WTC11 (cell line): ENCODE measurements around the gene TMEM45B. TPM values are rescaled to one million over a fixed set of nuclear protein-coding genes. Genes with fewer than 3 reads are reported as not detected.

Experiments
- ATAC-seq: fragments of 200-7000 bp; cut with Tn5 transposase; 2 replicates; pipeline ENCODE4 v1.10.0; 2021; ENCODE audit warnings: mild to moderate bottlenecking, moderate library complexity
- CTCF ChIA-PET: fragments of 300-600 bp; sonication (Branson Sonifier 250); formaldehyde crosslinking; loops from one replicate; lab custom pipeline; 2021; ENCODE audit warnings: antibody characterized with exemption; lab: Charles Lee
- POLR2A ChIA-PET: fragments of 350-600 bp; sonication (Branson Sonifier 250); formaldehyde crosslinking; loops from one replicate; lab custom pipeline; 2021; ENCODE audit warnings: antibody characterized with exemption; lab: Charles Lee
- DNase-seq: peaks from one replicate; pipeline ENCODE4 v3.0.0; 2021; ENCODE audit warnings: low spot score
- H3K27ac Mint-ChIP-seq: 2 replicates; pipeline ENCODE4 v1.8.0; 2021; ENCODE audit warnings: mixed read lengths
- H3K27me3 Mint-ChIP-seq: 2 replicates; pipeline ENCODE4 v1.8.0; 2021; ENCODE audit warnings: low read depth, mild to moderate bottlenecking, moderate library complexity, mixed read lengths
- H3K36me3 Mint-ChIP-seq: 2 replicates; pipeline ENCODE4 v1.8.0; 2021; ENCODE audit warnings: mixed read lengths
- H3K4me1 Mint-ChIP-seq: 2 replicates; pipeline ENCODE4 v1.8.0; 2022; ENCODE audit warnings: mixed read lengths
- H3K4me3 Mint-ChIP-seq: 2 replicates; pipeline ENCODE4 v1.8.0; 2021; ENCODE audit warnings: mild to moderate bottlenecking, moderate library complexity, mixed read lengths
- H3K9me3 Mint-ChIP-seq: 2 replicates; pipeline ENCODE4 v1.8.0; 2021; ENCODE audit warnings: mixed read lengths
- CDX4 ChIP-seq: fragments of 250-450 bp; sonication (Bioruptor Pico); IDR thresholded peaks from 2 replicates; pipeline ENCODE4 v1.9.0; 2021; ENCODE audit warnings: moderate library complexity, mild to moderate bottlenecking, inconsistent platforms, borderline replicate concordance
- E2F5 ChIP-seq: sonication (generic); formaldehyde crosslinking; IDR thresholded peaks from 2 replicates; pipeline ENCODE4 v1.8.1; 2022; ENCODE audit warnings: mild to moderate bottlenecking, moderate library complexity, missing genetic modification reagents
- GABPB1 ChIP-seq: sonication (generic); formaldehyde crosslinking; IDR thresholded peaks from 2 replicates; pipeline ENCODE4 v1.8.1; 2023; ENCODE audit warnings: mild to moderate bottlenecking, missing genetic modification reagents
- IRF1 ChIP-seq: sonication (generic); formaldehyde crosslinking; IDR thresholded peaks from 2 replicates; pipeline ENCODE4 v1.8.0; 2023; ENCODE audit warnings: missing genetic modification reagents
- MXD4 ChIP-seq: fragments of 250-450 bp; sonication (Bioruptor Pico); IDR thresholded peaks from 2 replicates; pipeline ENCODE4 v1.8.0; 2021; ENCODE audit warnings: mild to moderate bottlenecking, moderate library complexity, borderline replicate concordance
- NFE2L1 ChIP-seq: sonication (generic); formaldehyde crosslinking; IDR thresholded peaks from 2 replicates; pipeline ENCODE4 v1.8.1; 2023; ENCODE audit warnings: missing genetic modification reagents
- NR3C1 ChIP-seq: sonication (generic); formaldehyde crosslinking; conservative IDR thresholded peaks from 2 replicates; pipeline ENCODE4 v1.8.1; 2023; ENCODE audit warnings: low read depth, mild to moderate bottlenecking, missing genetic modification reagents
- TEAD4 ChIP-seq: sonication (generic); formaldehyde crosslinking; IDR thresholded peaks from 2 replicates; pipeline ENCODE4 v1.8.0; 2022; ENCODE audit warnings: mild to moderate bottlenecking, missing genetic modification reagents
- TP53 ChIP-seq: sonication (generic); formaldehyde crosslinking; IDR thresholded peaks from 2 replicates; pipeline ENCODE4 v1.8.1; 2023; ENCODE audit warnings: mild to moderate bottlenecking, missing genetic modification reagents
- ZBTB21 ChIP-seq: sonication (generic); formaldehyde crosslinking; IDR thresholded peaks from 2 replicates; pipeline ENCODE4 v1.8.1; 2023; ENCODE audit warnings: mild to moderate bottlenecking, missing genetic modification reagents, borderline replicate concordance
- ZNF423 ChIP-seq: fragments of 250-450 bp; sonication (Bioruptor Pico); IDR thresholded peaks from 2 replicates; pipeline ENCODE4 v2.1.2; 2022; ENCODE audit warnings: mild to moderate bottlenecking, moderate library complexity
- ZNF425 ChIP-seq: fragments of 250-450 bp; sonication (Bioruptor Pico); conservative IDR thresholded peaks from 2 replicates; pipeline ENCODE4 v1.9.0; 2021; ENCODE audit warnings: mild to moderate bottlenecking
- total RNA-seq: library from RNA; stranded (reverse); gene quantifications from 3 replicates; pipeline ENCODE4 v1.2.3, GENCODE V29; 2021

Gene TMEM45B
- total RNA-seq, 1 experiment from 2014 or later = 0.59 TPM

GRCh38 chr11:129849447-129850130 is 33.9 kb downstream of the TMEM45B start:
- CTCF ChIA-PET = no interaction called here
- no peaks in the 10 kb centered on the region for H3K27me3 Mint-ChIP-seq
- no peak overlapping the region for H3K27ac Mint-ChIP-seq
- no peaks in the 10 kb centered on the region for H3K36me3 Mint-ChIP-seq
- ATAC-seq (0 out of 2 replicates have a peak, but pooled peaks have one; percentile 26), DNase-seq (no peak)
- H3K4me3 Mint-ChIP-seq = no peak overlapping the region
- no peaks in the 10 kb centered on the region for H3K9me3 Mint-ChIP-seq
- TF ChIP-seq ZNF423 (CRISPR knock-in tag) (no peak), CDX4 (CRISPR knock-in tag) (no peak), NR3C1 (CRISPR knock-in tag) (no peak), MXD4 (CRISPR knock-in tag) (no peak), IRF1 (CRISPR knock-in tag) (no peak), TEAD4 (no peak)
- POLR2A ChIA-PET = interaction anchor here (0.6 kb wide), 1 partner anchor 13 kb away, joined by 3 read pairs; no protein-coding TSS in a partner anchor
- peaks cover 7% of the 10 kb centered on the region for H3K4me1 Mint-ChIP-seq

GRCh38 chr11:129852125-129852740 is 36.6 kb downstream of the TMEM45B start:
- ChIA-PET CTCF (no interaction called here), POLR2A (no interaction called here)
- ATAC-seq = no peak
- no peaks in the 10 kb centered on the region for H3K27me3 Mint-ChIP-seq
- no peak for DNase-seq
- H3K4me3 Mint-ChIP-seq = no peak overlapping the region
- 0 out of 2 replicates have a peak, but pooled peaks cover 3% of the 10 kb centered on the region for H3K4me1 Mint-ChIP-seq
- H3K9me3 Mint-ChIP-seq = no peaks in the 10 kb centered on the region
- H3K27ac Mint-ChIP-seq = no peak overlapping the region
- H3K36me3 Mint-ChIP-seq = no peaks in the 10 kb centered on the region
- TF ChIP-seq E2F5 (CRISPR knock-in tag) (no peak), TP53 (CRISPR knock-in tag) (no peak), NFE2L1 (CRISPR knock-in tag) (no peak), ZNF425 (CRISPR knock-in tag) (no peak), IRF1 (CRISPR knock-in tag) (no peak)
- TF ChIP-seq, all 79 proteins: peak for 0

GRCh38 chr11:129853518-129854231 is 38.0 kb downstream of the TMEM45B start:
- ChIA-PET CTCF (interaction anchor here (1.0 kb wide), 1 partner anchor 293 kb away, joined by 3 read pairs; no protein-coding TSS in a partner anchor), POLR2A (no interaction called here)
- ATAC-seq (no peak), DNase-seq (no peak)
- no peak overlapping the region for H3K27ac Mint-ChIP-seq
- H3K27me3 Mint-ChIP-seq = no peaks in the 10 kb centered on the region
- 0 out of 2 replicates have a peak, but pooled peaks cover 3% of the 10 kb centered on the region for H3K4me1 Mint-ChIP-seq
- H3K4me3 Mint-ChIP-seq = no peak overlapping the region
- no peaks in the 10 kb centered on the region for H3K36me3 Mint-ChIP-seq
- TF ChIP-seq GABPB1 (peak; percentile 94), ZBTB21 (CRISPR knock-in tag) (no peak)
- no peaks in the 10 kb centered on the region for H3K9me3 Mint-ChIP-seq
